ENCODE measurements around the gene POLR1A.

The POLR1A gene

GRCh38 chr2:85983766-85984165 is 121.9 kb downstream of the POLR1A start:
- no peak for DNase-seq (ENCODE audit: low read depth in 2 of 3, low spot score in 1 of 3)

GRCh38 chr2:85981579-85982247 is 124.0 kb downstream of the POLR1A start:
- no peak for DNase-seq (ENCODE audit: low read depth in 2 of 3, low spot score in 1 of 3)

- DNase-seq (ENCODE audit: low read depth in 2 of 3, low spot score in 1 of 3): no peak
Measured at GRCh38 chr2:85978883-85979780, 126.6 kb downstream of the POLR1A start.

GRCh38 chr2:85976106-85976920 is 129.4 kb downstream of the POLR1A start:
- DNase-seq (ENCODE audit: low read depth in 2 of 3, low spot score in 1 of 3): no peak

- DNase-seq (ENCODE audit: low read depth in 2 of 3, low spot score in 1 of 3): no peak
Measured at GRCh38 chr2:85975581-85975980, 130.1 kb downstream of the POLR1A start.

- no peak for DNase-seq (ENCODE audit: low read depth in 2 of 3, low spot score in 1 of 3)
Measured at GRCh38 chr2:85974390-85974789, 131.3 kb downstream of the POLR1A start.

- no peak for DNase-seq (ENCODE audit: low read depth in 2 of 3, low spot score in 1 of 3)
Measured at GRCh38 chr2:85972355-85972754, 133.3 kb downstream of the POLR1A start.

GRCh38 chr2:85971366-85971765 is 134.3 kb downstream of the POLR1A start:
- no peak for DNase-seq (ENCODE audit: low read depth in 2 of 3, low spot score in 1 of 3)
